Breast epithelium (tissue), 4 donors: ENCODE data around the gene PTH2. TPM values are rescaled to one million over a fixed set of nuclear protein-coding genes. Genes with fewer than 3 reads are reported as not detected.

Experiments used
- DNase-seq, 2 donors: peaks; one replicate each; pipeline ENCODE4 v3.0.0-alpha.2; 2019; ENCODE audit warnings: low spot score in 2 of 2
- H3K27ac ChIP-seq, 2 donors: fragments of 200-600 bp; sonication (generic) in 1 of 2; one replicate each; pipeline ENCODE4 v1.5.1; 2016 to 2019; ENCODE audit warnings: mild to moderate bottlenecking in 1 of 2
- H3K27me3 ChIP-seq, 2 donors: fragments of 200-600 bp; sonication (generic) in 1 of 2; one replicate each; pipeline versions ENCODE4 v1.5.1 to v1.6.0; 2017 to 2019; ENCODE audit warnings: control low read depth in 1 of 2, mild to moderate bottlenecking in 1 of 2
- H3K36me3 ChIP-seq: fragments of 200-600 bp; one replicate; pipeline ENCODE4 v1.5.1; 2019
- H3K4me1 ChIP-seq, 2 donors: fragments of 200-600 bp; sonication (generic); one replicate each; pipeline ENCODE4 v1.5.1; 2016 to 2019; ENCODE audit warnings: control low read depth in 1 of 2
- H3K4me3 ChIP-seq, 3 donors: fragments of 200-600 bp; sonication (generic); 1 replicate in 2 of 3; 2 replicates in 1 of 3; pipeline ENCODE4 v1.5.1; 2016 to 2019; ENCODE audit warnings: mild to moderate bottlenecking in 3 of 3, moderate library complexity in 2 of 3
- H3K9me3 ChIP-seq, 2 donors: fragments of 200-600 bp; sonication (generic) in 1 of 2; one replicate each; pipeline ENCODE4 v1.5.1; 2016 to 2019; ENCODE audit warnings: control low read depth in 1 of 2
- CTCF ChIP-seq, 3 donors: fragments of 450-650 bp; IDR thresholded peaks; one replicate each; pipeline ENCODE4 v1.5.1; 2016 to 2017; ENCODE audit warnings: antibody characterized with exemption in 3 of 3, mild to moderate bottlenecking in 3 of 3, moderate library complexity in 3 of 3
- POLR2A ChIP-seq: fragments of 450-650 bp; IDR thresholded peaks from one replicate; pipeline ENCODE4 v1.6.1; 2016; ENCODE audit warnings: antibody characterized with exemption, mild to moderate bottlenecking, moderate library complexity
- POLR2AphosphoS5 ChIP-seq, 3 donors: sonication (generic); formaldehyde crosslinking; IDR thresholded peaks; one replicate each; pipeline ENCODE4 v1.6.1; 2017; ENCODE audit warnings: antibody characterized with exemption in 3 of 3
- intact Hi-C: fragments of 100-400 bp; cut with DNase I; formaldehyde crosslinking; loops from one replicate; pipeline ENCODE4 v1.15.1; 2023; ENCODE audit warnings: low total_unique reads
- total RNA-seq, 3 donors: library from RNA; depleted of rRNA; stranded (reverse); fragments of >200 nt; gene quantifications; one replicate each; pipeline ENCODE4 v1.1.0, GENCODE V29; 2016

PTH2 gene
- total RNA-seq, 3 donors from 2014 or later, result not detected

- Histone ChIP-seq H3K27ac (no peak overlapping the region), H3K36me3 (no peaks in the 10 kb centered on the region), H3K27me3 (peaks cover 21 to 88% of the 10 kb centered on the region in 2 donors), H3K9me3 (no peaks in the 10 kb centered on the region), H3K4me3 (peak overlapping the region in 2 of 3 donors; percentile 34 to 63), H3K4me1 (peaks cover 5 to 9% of the 10 kb centered on the region in 2 donors)
- intact Hi-C loops, result no loop called here
- TF ChIP-seq CTCF (IDR thresholded peaks at IDR 0.05) (no peak), POLR2A (no peak), POLR2AphosphoS5 (IDR thresholded peaks at IDR 0.05) (no peak)
- no peak for DNase-seq
These were observed 4.8 kb upstream of the PTH2 start for GRCh38 chr19:49427855-49428546.

- H3K4me3 ChIP-seq, result no peak overlapping the region
- no peak for DNase-seq
- peaks cover 5 to 14% of the 10 kb centered on the region in 2 donors for H3K4me1 ChIP-seq
- intact Hi-C loops, result no loop called here
- no peaks in the 10 kb centered on the region for H3K36me3 ChIP-seq
- H3K9me3 ChIP-seq, result no peaks in the 10 kb centered on the region
- H3K27ac ChIP-seq, result no peak overlapping the region
- TF ChIP-seq POLR2AphosphoS5 (IDR thresholded peaks at IDR 0.05), result no peak
- TF ChIP-seq POLR2A, result no peak
- TF ChIP-seq CTCF (IDR thresholded peaks at IDR 0.05), result no peak
- peaks cover 23 to 88% of the 10 kb centered on the region in 2 donors for H3K27me3 ChIP-seq
These were observed 4.1 kb upstream of the PTH2 start for GRCh38 chr19:49427339-49427738.

- TF ChIP-seq CTCF (IDR thresholded peaks at IDR 0.05) (no peak), POLR2A (no peak), POLR2AphosphoS5 (IDR thresholded peaks at IDR 0.05) (no peak)
- H3K36me3 ChIP-seq, result no peaks in the 10 kb centered on the region
- no peak for DNase-seq
- peaks cover 5 to 14% of the 10 kb centered on the region in 2 donors for H3K4me1 ChIP-seq
- peaks cover 23 to 88% of the 10 kb centered on the region in 2 donors for H3K27me3 ChIP-seq
- no peak overlapping the region for H3K4me3 ChIP-seq
- H3K27ac ChIP-seq, result no peak overlapping the region
- intact Hi-C loops, result no loop called here
- H3K9me3 ChIP-seq, result no peaks in the 10 kb centered on the region
These were observed 2.8 kb upstream of the PTH2 start for GRCh38 chr19:49425922-49426592.

GRCh38 chr19:49425178-49425577, 1.9 kb upstream of the PTH2 start, which contains the start of gene GFY:
GFY (plus strand) TSS chr19:49425388; CDS start chr19:49426431, 1,043 bp downstream.
- Histone ChIP-seq H3K4me3 (no peak within 1 kb of the TSS), H3K4me1 (peaks cover 5 to 14% of the 10 kb centered on the region in 2 donors), H3K27me3 (peaks cover 22 to 89% of the 10 kb centered on the region in 2 donors), H3K36me3 (no peaks in the 10 kb centered on the region), H3K9me3 (no peaks in the 10 kb centered on the region), H3K27ac (no peak within 1 kb of the TSS)
- TF ChIP-seq POLR2A (no peak), CTCF (IDR thresholded peaks at IDR 0.05) (no peak), POLR2AphosphoS5 (IDR thresholded peaks at IDR 0.05) (no peak)
- DNase-seq, result no peak
- intact Hi-C loops, result no loop called here

GRCh38 chr19:49423985-49424303, 703 bp upstream of the PTH2 start:
- Histone ChIP-seq H3K36me3 (no peaks in the 10 kb centered on the region), H3K27me3 (peaks cover 22 to 87% of the 10 kb centered on the region in 2 donors), H3K4me3 (no peak overlapping the region), H3K4me1 (peaks cover 5 to 14% of the 10 kb centered on the region in 2 donors), H3K27ac (no peak overlapping the region), H3K9me3 (no peaks in the 10 kb centered on the region)
- TF ChIP-seq POLR2AphosphoS5 (IDR thresholded peaks at IDR 0.05) (no peak), POLR2A (no peak), CTCF (IDR thresholded peaks at IDR 0.05) (no peak)
- intact Hi-C loops, result no loop called here
- no peak for DNase-seq
